Activated CD4-positive, alpha-beta T cell treated with anti-CD3 and anti-CD28 coated beads for 36 hours (primary cell): Measurements from ENCODE around the gene PRKCA. TPM values are rescaled to one million over a fixed set of nuclear protein-coding genes. Genes with fewer than 3 reads are reported as not detected.

ENCODE experiments used
- ATAC-seq: fragments of 200-7000 bp; cut with Tn5 transposase; one replicate; pipeline ENCODE4 v1.10.0; 2021; ENCODE audit warnings: mild to moderate bottlenecking, moderate library complexity
- CTCF ChIA-PET: fragments of 350-600 bp; sonication (Branson Sonifier 250); formaldehyde crosslinking; loops from one replicate; lab custom pipeline; 2021; ENCODE audit warnings: antibody characterized with exemption; lab: Charles Lee
- POLR2A ChIA-PET: fragments of 350-600 bp; sonication (Branson Sonifier 250); formaldehyde crosslinking; loops from one replicate; lab custom pipeline; 2021; ENCODE audit warnings: antibody characterized with exemption, inconsistent platforms; lab: Charles Lee
- DNase-seq: peaks from one replicate; pipeline ENCODE4 v3.0.0-alpha.2; 2020
- H3K27ac Mint-ChIP-seq: one replicate; pipeline ENCODE4 v1.8.0; 2021; ENCODE audit warnings: mixed read lengths
- H3K27me3 Mint-ChIP-seq: one replicate; pipeline ENCODE4 v1.8.0; 2021; ENCODE audit warnings: mixed read lengths
- H3K36me3 Mint-ChIP-seq: one replicate; pipeline ENCODE4 v1.8.0; 2021; ENCODE audit warnings: low read depth, mixed read lengths
- H3K4me1 Mint-ChIP-seq: one replicate; pipeline ENCODE4 v1.8.0; 2021; ENCODE audit warnings: mixed read lengths
- H3K4me3 Mint-ChIP-seq: one replicate; pipeline ENCODE4 v1.8.0; 2021; ENCODE audit warnings: mild to moderate bottlenecking, moderate library complexity, mixed read lengths
- H3K9me3 Mint-ChIP-seq: one replicate; pipeline ENCODE4 v1.8.0; 2021; ENCODE audit warnings: low read depth, mixed read lengths
- intact Hi-C, 2 experiments: fragments of 100-400 bp; cut with DNase I in 1 of 2; cut with micrococcal nuclease in 1 of 2; formaldehyde crosslinking; loops; one replicate each; pipeline versions ENCODE4 v1.14.2 to v1.15.1; 2022 to 2024; cut with DNase I, micrococcal nuclease
- total RNA-seq, 2 experiments: library from RNA; stranded (reverse); gene quantifications; one replicate each; pipeline ENCODE4 v1.2.3, GENCODE V29; 2021

PRKCA gene
- total RNA-seq, 2 experiments from 2014 or later, result 73.3 to 77.0 TPM

GRCh38 chr17:66713533-66714042 is 411.2 kb downstream of the PRKCA start:
- ATAC-seq (peak; percentile 42), DNase-seq (peak; percentile 26)
- H3K4me1 Mint-ChIP-seq, result peaks cover 41% of the 10 kb centered on the region
- intact Hi-C loops, result loop anchor here (2.0 to 10.0 kb wide), 3 partner anchors 193 to 581 kb away; no protein-coding TSS in a partner anchor
- no peaks in the 10 kb centered on the region for H3K27me3 Mint-ChIP-seq
- CTCF ChIA-PET, result interaction anchor here (1.0 to 1.6 kb wide), 2 partner anchors 9 to 14 kb away, joined by 3 to 5 read pairs; no protein-coding TSS in a partner anchor
- H3K27ac Mint-ChIP-seq, result peak overlapping the region; percentile 51
- H3K4me3 Mint-ChIP-seq, result no peak overlapping the region
- H3K36me3 Mint-ChIP-seq, result peaks cover 34% of the 10 kb centered on the region
- POLR2A ChIA-PET, result interaction anchor here (0.5 kb wide), 1 partner anchor 417 kb away, joined by 4 read pairs; no protein-coding TSS in a partner anchor
- H3K9me3 Mint-ChIP-seq, result no peaks in the 10 kb centered on the region

- ATAC-seq, result no peak
- intact Hi-C loops, result loop anchor here (1.0 to 10.0 kb wide), 4 partner anchors 192 to 580 kb away; no protein-coding TSS in a partner anchor
- ChIA-PET POLR2A (interaction anchor here (0.7 kb wide), 1 partner anchor 414 kb away, joined by 3 read pairs; no protein-coding TSS in a partner anchor), CTCF (interaction anchor here (0.6 to 1.6 kb wide), 5 partner anchors 9 to 516 kb away, joined by 3 to 5 read pairs (median 3); no protein-coding TSS in a partner anchor)
- H3K27me3 Mint-ChIP-seq, result no peaks in the 10 kb centered on the region
- H3K4me1 Mint-ChIP-seq, result peaks cover 39% of the 10 kb centered on the region
- no peak overlapping the region for H3K4me3 Mint-ChIP-seq
- H3K9me3 Mint-ChIP-seq, result no peaks in the 10 kb centered on the region
- peak overlapping the region; percentile 60 for H3K27ac Mint-ChIP-seq
- no peak for DNase-seq
- H3K36me3 Mint-ChIP-seq, result peaks cover 34% of the 10 kb centered on the region
Observed at GRCh38 chr17:66714046-66715023, 411.9 kb downstream of the PRKCA start.

- Mint-ChIP-seq H3K27ac (no peak overlapping the region), H3K27me3 (no peaks in the 10 kb centered on the region), H3K9me3 (no peaks in the 10 kb centered on the region), H3K4me1 (peaks cover 34% of the 10 kb centered on the region), H3K36me3 (peaks cover 30% of the 10 kb centered on the region), H3K4me3 (no peak overlapping the region)
- ChIA-PET CTCF (interaction anchor here (0.6 to 1.6 kb wide), 4 partner anchors 12 to 517 kb away, joined by 3 to 5 read pairs (median 3); no protein-coding TSS in a partner anchor), POLR2A (no interaction called here)
- DNase-seq (no peak), ATAC-seq (no peak)
- intact Hi-C loops, result loop anchor here (1.0 to 10.0 kb wide), 3 partner anchors 191 to 580 kb away; no protein-coding TSS in a partner anchor
Observed at GRCh38 chr17:66715076-66715675, 412.8 kb downstream of the PRKCA start.

GRCh38 chr17:66715745-66716156 is 413.3 kb downstream of the PRKCA start:
- H3K36me3 Mint-ChIP-seq, result peaks cover 27% of the 10 kb centered on the region
- no peak overlapping the region for H3K4me3 Mint-ChIP-seq
- H3K27ac Mint-ChIP-seq, result no peak overlapping the region
- intact Hi-C loops, result loop anchor here (1.0 to 10.0 kb wide), 3 partner anchors 191 to 579 kb away; no protein-coding TSS in a partner anchor
- H3K4me1 Mint-ChIP-seq, result peaks cover 31% of the 10 kb centered on the region
- POLR2A ChIA-PET, result no interaction called here
- H3K9me3 Mint-ChIP-seq, result no peaks in the 10 kb centered on the region
- ATAC-seq (peak; percentile 50), DNase-seq (no peak)
- H3K27me3 Mint-ChIP-seq, result no peaks in the 10 kb centered on the region
- CTCF ChIA-PET, result interaction anchor here (1.2 kb wide), 1 partner anchor 517 kb away, joined by 3 read pairs; no protein-coding TSS in a partner anchor

GRCh38 chr17:66716236-66717026 is 414.0 kb downstream of the PRKCA start:
- ATAC-seq (no peak), DNase-seq (no peak)
- Mint-ChIP-seq H3K27ac (no peak overlapping the region), H3K36me3 (peaks cover 27% of the 10 kb centered on the region), H3K9me3 (no peaks in the 10 kb centered on the region), H3K27me3 (no peaks in the 10 kb centered on the region), H3K4me1 (peaks cover 27% of the 10 kb centered on the region), H3K4me3 (no peak overlapping the region)
- CTCF ChIA-PET, result no interaction called here
- POLR2A ChIA-PET, result no interaction called here
- intact Hi-C loops, result loop anchor here in 1 of 2 experiments (10.0 kb wide), 1 partner anchor 578 kb away; no protein-coding TSS in a partner anchor

GRCh38 chr17:66717641-66718058 is 415.2 kb downstream of the PRKCA start:
- no peak for DNase-seq
- H3K27me3 Mint-ChIP-seq, result no peaks in the 10 kb centered on the region
- ChIA-PET CTCF (no interaction called here), POLR2A (no interaction called here)
- peaks cover 15% of the 10 kb centered on the region for H3K4me1 Mint-ChIP-seq
- intact Hi-C loops, result loop anchor here in 1 of 2 experiments (10.0 kb wide), 1 partner anchor 577 kb away; no protein-coding TSS in a partner anchor
- no peaks in the 10 kb centered on the region for H3K9me3 Mint-ChIP-seq
- no peak overlapping the region for H3K4me3 Mint-ChIP-seq
- no peak for ATAC-seq
- H3K36me3 Mint-ChIP-seq, result peaks cover 27% of the 10 kb centered on the region
- no peak overlapping the region for H3K27ac Mint-ChIP-seq

GRCh38 chr17:66720027-66720426 is 417.6 kb downstream of the PRKCA start:
- POLR2A ChIA-PET, result interaction anchor here (0.6 kb wide), 1 partner anchor 508 kb away, joined by 3 read pairs; no protein-coding TSS in a partner anchor
- H3K27ac Mint-ChIP-seq, result no peak overlapping the region
- intact Hi-C loops, result no loop called here

GRCh38 chr17:66720567-66720966 is 418.2 kb downstream of the PRKCA start:
- ATAC-seq (no peak), DNase-seq (no peak)
- H3K36me3 Mint-ChIP-seq, result peaks cover 19% of the 10 kb centered on the region
- H3K9me3 Mint-ChIP-seq, result no peaks in the 10 kb centered on the region
- H3K4me1 Mint-ChIP-seq, result peaks cover 3% of the 10 kb centered on the region
- H3K27ac Mint-ChIP-seq, result no peak overlapping the region
- H3K27me3 Mint-ChIP-seq, result no peaks in the 10 kb centered on the region
- intact Hi-C loops, result no loop called here
- no peak overlapping the region for H3K4me3 Mint-ChIP-seq
- ChIA-PET CTCF (interaction anchor here (0.7 kb wide), 1 partner anchor 647 kb away, joined by 3 read pairs; no protein-coding TSS in a partner anchor), POLR2A (no interaction called here)

More at GRCh38 chr17:66720027-66720426, 417.6 kb downstream of the PRKCA start:
- CTCF ChIA-PET, result no interaction called here
- no peak for DNase-seq
- no peaks in the 10 kb centered on the region for H3K9me3 Mint-ChIP-seq
- no peak for ATAC-seq
- peaks cover 20% of the 10 kb centered on the region for H3K36me3 Mint-ChIP-seq
- no peak overlapping the region for H3K4me3 Mint-ChIP-seq
- no peaks in the 10 kb centered on the region for H3K27me3 Mint-ChIP-seq
- peaks cover 4% of the 10 kb centered on the region for H3K4me1 Mint-ChIP-seq

- no peak overlapping the region for H3K27ac Mint-ChIP-seq
- peaks cover 7% of the 10 kb centered on the region for H3K36me3 Mint-ChIP-seq
- H3K27me3 Mint-ChIP-seq, result no peaks in the 10 kb centered on the region
- no peak for DNase-seq
- no peak for ATAC-seq
- no peak overlapping the region for H3K4me3 Mint-ChIP-seq
- no peaks in the 10 kb centered on the region for H3K4me1 Mint-ChIP-seq
- CTCF ChIA-PET, result no interaction called here
- intact Hi-C loops, result no loop called here
- H3K9me3 Mint-ChIP-seq, result no peaks in the 10 kb centered on the region
- POLR2A ChIA-PET, result interaction anchor here (0.7 kb wide), 1 partner anchor 224 kb away, joined by 3 read pairs; no protein-coding TSS in a partner anchor
Observed at GRCh38 chr17:66722341-66722740, 419.9 kb downstream of the PRKCA start.
